ENCODE measurements around the gene CFLAR. TPM values are rescaled to one million over a fixed set of nuclear protein-coding genes. Genes with fewer than 3 reads are reported as not detected.
A peak's percentile ranks its signal among the peaks of the same experiment; 100 is the strongest.

Gene CFLAR
- total and polyA plus RNA-seq, 9 of the 15 experiments (the other 6 are each of a cell fraction or from before 2014, with no cell fraction given): 27.5 to 102 (median 54.0) TPM

DNA sequence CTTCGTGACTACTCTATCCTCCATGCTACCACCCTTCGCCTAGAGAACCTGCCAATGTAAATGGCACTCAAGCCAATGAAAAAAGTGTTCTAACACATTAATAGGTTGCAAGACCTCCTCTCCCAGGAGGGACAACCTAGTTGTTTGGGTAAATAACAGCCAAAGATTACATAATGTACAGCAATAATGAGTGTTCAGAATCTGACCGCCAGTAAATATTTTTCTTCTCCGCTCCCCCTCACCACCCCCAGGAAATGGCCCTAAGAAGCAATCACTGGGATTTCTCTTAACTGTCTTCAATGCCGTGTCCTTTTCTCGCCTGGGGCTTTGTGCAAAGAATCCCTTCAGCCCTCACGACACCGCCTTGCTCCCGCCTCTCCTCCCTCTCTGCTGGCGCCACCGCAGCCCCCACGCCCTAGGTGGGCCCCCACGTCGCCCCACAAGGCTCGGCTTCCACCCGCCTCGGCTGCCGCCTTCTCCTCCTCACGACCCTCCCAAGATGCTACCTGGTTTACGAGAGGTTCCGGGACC lies 45.0 kb upstream of the CFLAR start:
- Histone ChIP-seq H3K27ac (ENCODE audit: extremely low read depth, low read depth, low read length) (peak overlapping the region; percentile 99), H3K4me3 (peak overlapping the region; percentile 83), H2AFZ (ENCODE audit: low read depth, low read length) (peak overlapping the region; percentile 99), H4K20me1 (replicated peaks; ENCODE audit: control insufficient read depth, insufficient read depth, low read length) (peaks cover 4% of the 10 kb centered on the region; the same call in 1 of the 2 replicates), H3K79me2 (ENCODE audit: control insufficient read depth, insufficient read depth, low read length) (peaks cover 93% of the 10 kb centered on the region), H3K27me3 (ENCODE audit: control insufficient read depth in 2 of 2, insufficient read depth in 2 of 2, low read length in 2 of 2) (no peaks in the 10 kb centered on the region), H3K9ac (ENCODE audit: insufficient read depth in 1 of 2, low read depth in 2 of 2, low read length in 2 of 2) (peak overlapping the region; percentile 91 to 92), H3K4me1 (replicated peaks in 1 of 2; ENCODE audit: control insufficient read depth in 2 of 2, insufficient read depth in 2 of 2, low read length in 2 of 2) (peaks cover 4 to 8% of the 10 kb centered on the region in 2 experiments; a peak in 3 of 5 replicates), H3K4me2 (ENCODE audit: insufficient read depth, low read length) (peak overlapping the region; percentile 91), H3K9me3 (replicated peaks; ENCODE audit: control insufficient read depth, insufficient read depth, low read depth, low read length) (no peaks in the 10 kb centered on the region), H3K36me3 (ENCODE audit: control insufficient read depth, insufficient read depth, low read length) (peaks cover 9% of the 10 kb centered on the region; the same call in 1 of the 3 replicates), H3K9me1 (ENCODE audit: control insufficient read depth, insufficient read depth, low read length) (peaks cover 3% of the 10 kb centered on the region)
- ATAC-seq (peak; percentile 69), DNase-seq (ENCODE audit: extremely low read depth in 1 of 4, low spot score in 3 of 4) (peak in 2 of 4 experiments; percentile 51 to 54), FAIRE-seq (no peak)
- ChIA-PET CTCF (ENCODE audit: low intra/inter-chr PET ratio) (no interaction called here), POLR2A (interaction anchor here (0.7 kb wide), 2 partner anchors 46 to 87 kb away, joined by 3 to 5 read pairs; no protein-coding TSS in a partner anchor)
- whole genome bisulfite sequencing (ENCODE audit: insufficient coverage, low coverage, missing lambda C conversion rate): 0% methylated on average over 6 of the region's 21 CpGs
- intact Hi-C loops (cut with micrococcal nuclease) (loop anchor here (2.0 to 5.0 kb wide), 2 partner anchors 48 to 161 kb away; no protein-coding TSS in a partner anchor), in situ Hi-C loops (cut with MboI) (loop anchor here (10.0 kb wide), 1 partner anchor 166 kb away; no protein-coding TSS in a partner anchor)
- BruUV-seq (replicated peaks): TSS peak; percentile 63
- 0 out of 2 replicates have a peak, but pooled peaks have one; percentile 29 for TF ChIP-seq ZBTB2 (IDR thresholded peaks at IDR 0.05)
- peak; percentile 52 for TF ChIP-seq EGR1 (conservative IDR thresholded peaks at IDR 0.05)
- peak in 1 of 2 experiments; percentile 19; a peak in 1 of 4 replicates for TF ChIP-seq MLLT1 (IDR thresholded peaks at IDR 0.05)
- TF ChIP-seq GTF2F1 (IDR thresholded peaks at IDR 0.05; ENCODE audit: low read depth, low read length): 0 out of 2 replicates have a peak, but pooled peaks have one; percentile 7
- TF ChIP-seq ARID1B (IDR thresholded peaks at IDR 0.05): peak; percentile 42
- TF ChIP-seq, protein P1, sequence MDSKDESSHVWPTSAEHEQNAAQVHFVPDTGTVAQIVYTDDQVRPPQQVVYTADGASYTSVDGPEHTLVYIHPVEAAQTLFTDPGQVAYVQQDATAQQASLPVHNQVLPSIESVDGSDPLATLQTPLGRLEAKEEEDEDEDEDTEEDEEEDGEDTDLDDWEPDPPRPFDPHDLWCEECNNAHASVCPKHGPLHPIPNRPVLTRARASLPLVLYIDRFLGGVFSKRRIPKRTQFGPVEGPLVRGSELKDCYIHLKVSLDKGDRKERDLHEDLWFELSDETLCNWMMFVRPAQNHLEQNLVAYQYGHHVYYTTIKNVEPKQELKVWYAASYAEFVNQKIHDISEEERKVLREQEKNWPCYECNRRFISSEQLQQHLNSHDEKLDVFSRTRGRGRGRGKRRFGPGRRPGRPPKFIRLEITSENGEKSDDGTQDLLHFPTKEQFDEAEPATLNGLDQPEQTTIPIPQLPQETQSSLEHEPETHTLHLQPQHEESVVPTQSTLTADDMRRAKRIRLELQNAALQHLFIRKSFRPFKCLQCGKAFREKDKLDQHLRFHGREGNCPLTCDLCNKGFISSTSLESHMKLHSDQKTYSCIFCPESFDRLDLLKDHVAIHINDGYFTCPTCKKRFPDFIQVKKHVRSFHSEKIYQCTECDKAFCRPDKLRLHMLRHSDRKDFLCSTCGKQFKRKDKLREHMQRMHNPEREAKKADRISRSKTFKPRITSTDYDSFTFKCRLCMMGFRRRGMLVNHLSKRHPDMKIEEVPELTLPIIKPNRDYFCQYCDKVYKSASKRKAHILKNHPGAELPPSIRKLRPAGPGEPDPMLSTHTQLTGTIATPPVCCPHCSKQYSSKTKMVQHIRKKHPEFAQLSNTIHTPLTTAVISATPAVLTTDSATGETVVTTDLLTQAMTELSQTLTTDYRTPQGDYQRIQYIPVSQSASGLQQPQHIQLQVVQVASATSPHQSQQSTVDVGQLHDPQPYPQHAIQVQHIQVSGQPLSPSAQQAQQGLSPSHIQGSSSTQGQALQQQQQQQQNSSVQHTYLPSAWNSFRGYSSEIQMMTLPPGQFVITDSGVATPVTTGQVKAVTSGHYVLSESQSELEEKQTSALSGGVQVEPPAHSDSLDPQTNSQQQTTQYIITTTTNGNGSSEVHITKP (IDR thresholded peaks at IDR 0.05; ENCODE audit: partially characterized antibody): peak; percentile 57
- no peak for TF ChIP-seq FIP1L1 (IDR thresholded peaks at IDR 0.05; ENCODE audit: low read depth, low read length, poor library complexity, severe bottlenecking)
- peak; percentile 63; the same call in 1 of the 2 replicates for TF ChIP-seq ZBTB7A (IDR thresholded peaks at IDR 0.05; ENCODE audit: borderline replicate concordance, control insufficient read depth, low read depth, low read length)
- peak; percentile 62 for TF ChIP-seq SAP30 (IDR thresholded peaks at IDR 0.05; ENCODE audit: borderline replicate concordance, insufficient read depth, low read depth, low read length, poor library complexity, severe bottlenecking)
- no peak for TF ChIP-seq ZNF583 (CRISPR knock-in tag; IDR thresholded peaks at IDR 0.05)
- no peak for TF ChIP-seq POLR2G (IDR thresholded peaks at IDR 0.05; ENCODE audit: low read depth, low read length)
- peak; percentile 33 for TF ChIP-seq POLR2B (IDR thresholded peaks at IDR 0.05; ENCODE audit: low read depth, partially characterized antibody)

Measured in K562 (cell line).